ENCODE data around the gene PRPH2. TPM values are rescaled to one million over a fixed set of nuclear protein-coding genes. Genes with fewer than 3 reads are reported as not detected.

PRPH2 gene
- total RNA-seq, 4 donors from 2014 or later = 0.67 to 9.9 (median 1.3) TPM; not detected in 1

DNA sequence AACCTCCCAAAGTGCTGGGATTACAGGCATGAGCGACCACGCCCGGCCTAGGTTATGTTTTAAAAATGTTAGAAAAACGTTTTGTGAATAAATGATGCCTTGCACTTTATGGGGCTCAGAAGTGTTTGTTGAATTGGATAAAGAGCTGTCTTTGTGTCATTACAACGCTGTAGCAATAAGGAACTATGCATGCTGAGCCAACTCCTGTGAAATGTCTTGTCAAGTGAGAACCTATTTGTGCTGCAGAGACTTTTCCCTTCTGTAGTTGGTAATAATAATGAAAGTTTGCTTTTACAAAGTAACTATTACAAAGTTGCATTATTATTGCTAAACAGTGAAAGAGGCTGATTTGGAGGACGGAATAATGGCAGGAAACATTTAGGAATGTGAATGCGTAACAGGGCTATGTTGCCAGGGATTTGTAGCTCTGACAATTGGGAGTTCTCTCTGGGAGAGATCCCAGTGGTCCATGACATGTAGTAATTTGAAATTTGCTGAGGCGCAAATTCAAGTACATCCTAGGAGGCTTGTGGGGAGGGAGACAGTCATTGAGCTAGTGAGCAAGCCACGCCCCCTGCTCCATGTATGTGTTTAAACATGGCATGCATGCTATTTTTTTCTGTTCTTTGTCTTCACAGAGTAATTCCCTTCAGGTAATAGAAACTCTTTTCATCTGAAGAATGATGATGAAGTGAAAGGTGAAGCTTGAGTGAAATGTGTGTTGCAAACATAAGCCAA lies 42.7 kb upstream of the PRPH2 start:
- H3K4me1 ChIP-seq = peaks cover 0 to 6% (median 0%) of the 10 kb centered on the region in 4 donors
- H3K36me3 ChIP-seq = no peaks in the 10 kb centered on the region
- no peak overlapping the region for H3K4me3 ChIP-seq
- H3K9me3 ChIP-seq = no peaks in the 10 kb centered on the region
- TF ChIP-seq, protein P1, sequence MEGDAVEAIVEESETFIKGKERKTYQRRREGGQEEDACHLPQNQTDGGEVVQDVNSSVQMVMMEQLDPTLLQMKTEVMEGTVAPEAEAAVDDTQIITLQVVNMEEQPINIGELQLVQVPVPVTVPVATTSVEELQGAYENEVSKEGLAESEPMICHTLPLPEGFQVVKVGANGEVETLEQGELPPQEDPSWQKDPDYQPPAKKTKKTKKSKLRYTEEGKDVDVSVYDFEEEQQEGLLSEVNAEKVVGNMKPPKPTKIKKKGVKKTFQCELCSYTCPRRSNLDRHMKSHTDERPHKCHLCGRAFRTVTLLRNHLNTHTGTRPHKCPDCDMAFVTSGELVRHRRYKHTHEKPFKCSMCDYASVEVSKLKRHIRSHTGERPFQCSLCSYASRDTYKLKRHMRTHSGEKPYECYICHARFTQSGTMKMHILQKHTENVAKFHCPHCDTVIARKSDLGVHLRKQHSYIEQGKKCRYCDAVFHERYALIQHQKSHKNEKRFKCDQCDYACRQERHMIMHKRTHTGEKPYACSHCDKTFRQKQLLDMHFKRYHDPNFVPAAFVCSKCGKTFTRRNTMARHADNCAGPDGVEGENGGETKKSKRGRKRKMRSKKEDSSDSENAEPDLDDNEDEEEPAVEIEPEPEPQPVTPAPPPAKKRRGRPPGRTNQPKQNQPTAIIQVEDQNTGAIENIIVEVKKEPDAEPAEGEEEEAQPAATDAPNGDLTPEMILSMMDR (IDR thresholded peaks at IDR 0.05) = no peak
- TF ChIP-seq POLR2A (IDR thresholded peaks at IDR 0.05) = no peak
- no peak overlapping the region for H3K27ac ChIP-seq
- no peaks in the 10 kb centered on the region for H3K27me3 ChIP-seq
- no peak for DNase-seq

DNA sequence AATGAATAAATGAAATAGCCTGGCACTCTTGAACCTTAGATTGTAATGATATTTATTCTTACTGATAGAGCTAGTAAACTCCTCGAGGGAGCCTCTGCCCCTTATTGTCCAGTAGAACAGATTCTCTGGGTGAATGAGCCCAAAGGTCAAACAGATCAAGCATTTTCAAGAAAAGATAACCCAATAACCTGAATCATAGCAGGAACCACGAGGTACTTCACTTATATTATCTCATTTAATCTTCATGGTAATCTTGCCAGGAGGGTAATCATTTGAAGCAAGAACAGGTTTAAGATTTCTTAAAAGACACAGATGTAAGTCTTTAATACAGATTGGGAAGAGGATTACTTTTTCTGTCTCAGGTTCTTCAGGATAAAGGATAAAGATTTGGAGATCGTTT lies 40.6 kb upstream of the PRPH2 start:
- Histone ChIP-seq H3K4me3 (no peak overlapping the region), H3K27ac (peak overlapping the region in 3 of 4 donors; percentile 15 to 79 (median 78)), H3K36me3 (no peaks in the 10 kb centered on the region), H3K9me3 (no peaks in the 10 kb centered on the region), H3K27me3 (no peaks in the 10 kb centered on the region), H3K4me1 (peaks cover 0 to 6% (median 0%) of the 10 kb centered on the region in 4 donors)
- TF ChIP-seq, protein P1 (IDR thresholded peaks at IDR 0.05) = no peak
- no peak for DNase-seq

DNA sequence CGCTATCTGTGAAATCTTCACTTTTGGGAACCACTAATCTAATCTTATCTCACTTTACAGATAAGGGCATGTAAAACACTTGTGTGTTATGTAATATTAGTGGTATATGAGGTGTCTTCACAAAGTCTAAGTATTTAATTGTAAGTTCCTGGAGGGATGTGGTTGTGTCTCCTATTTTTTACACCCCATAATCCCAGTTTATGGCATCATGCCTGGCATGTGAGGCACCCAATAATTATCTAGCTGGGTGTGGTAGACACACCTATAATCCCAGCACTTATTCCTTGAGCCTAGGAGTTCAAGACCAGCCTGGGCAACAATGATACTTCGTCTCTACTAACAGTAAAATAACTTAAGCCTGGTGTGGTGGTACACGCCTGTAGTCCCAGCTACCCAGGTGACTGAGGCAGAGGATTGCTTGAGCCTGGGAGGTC lies 40.0 kb upstream of the PRPH2 start:
- Histone ChIP-seq H3K27ac (peak overlapping the region in 3 of 4 donors; percentile 15 to 79 (median 78)), H3K27me3 (no peaks in the 10 kb centered on the region), H3K9me3 (no peaks in the 10 kb centered on the region), H3K36me3 (no peaks in the 10 kb centered on the region), H3K4me3 (no peak overlapping the region), H3K4me1 (peaks cover 0 to 6% (median 0%) of the 10 kb centered on the region in 4 donors)
- DNase-seq = peak in 2 of 3 donors; percentile 65 to 71
- no peak for TF ChIP-seq POLR2A (IDR thresholded peaks at IDR 0.05)
- TF ChIP-seq, protein P1 (IDR thresholded peaks at IDR 0.05) = no peak

DNA sequence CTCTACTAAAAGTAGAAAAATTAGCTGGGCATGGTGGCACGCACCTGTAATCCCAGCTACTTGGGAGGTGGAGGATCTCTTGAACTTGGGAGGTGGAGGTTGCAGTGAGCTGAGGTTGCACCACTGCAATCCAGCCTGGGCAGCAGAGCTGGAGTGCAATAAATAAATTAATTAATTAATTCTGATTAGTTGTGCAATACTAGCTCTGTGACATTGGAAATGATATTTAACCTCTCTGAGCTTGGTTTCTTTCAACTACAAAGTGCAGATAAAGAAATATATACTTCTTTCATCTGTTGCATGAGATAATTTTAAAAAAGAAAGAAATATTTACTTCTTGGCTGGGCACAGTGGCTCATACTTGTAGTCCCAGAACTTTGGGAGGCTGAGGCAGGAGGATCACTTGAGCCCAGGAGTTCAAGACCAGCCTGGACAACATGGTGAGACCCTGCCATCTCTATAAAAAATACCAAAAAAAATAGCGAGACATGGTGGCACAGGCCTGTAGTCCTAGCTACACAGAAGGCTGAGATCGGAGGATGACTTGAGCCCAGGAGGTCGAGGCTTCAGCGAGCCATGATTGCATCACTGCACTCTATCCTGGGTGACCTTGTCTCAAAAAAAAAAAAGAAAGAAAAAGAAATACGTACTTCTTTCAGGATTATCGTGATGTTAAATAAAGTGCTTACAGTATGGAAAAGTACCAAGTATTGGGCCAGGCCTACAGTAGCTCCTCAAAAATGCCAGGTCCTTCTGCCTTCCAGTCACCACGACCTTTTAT lies 39.1 kb upstream of the PRPH2 start:
- Histone ChIP-seq H3K4me3 (no peak overlapping the region), H3K27ac (no peak overlapping the region), H3K27me3 (no peaks in the 10 kb centered on the region), H3K9me3 (no peaks in the 10 kb centered on the region), H3K36me3 (no peaks in the 10 kb centered on the region), H3K4me1 (peaks cover 0 to 6% (median 0%) of the 10 kb centered on the region in 4 donors)
- TF ChIP-seq, protein P1 (IDR thresholded peaks at IDR 0.05) = no peak
- no peak for TF ChIP-seq POLR2A (IDR thresholded peaks at IDR 0.05)
- DNase-seq = no peak

DNA sequence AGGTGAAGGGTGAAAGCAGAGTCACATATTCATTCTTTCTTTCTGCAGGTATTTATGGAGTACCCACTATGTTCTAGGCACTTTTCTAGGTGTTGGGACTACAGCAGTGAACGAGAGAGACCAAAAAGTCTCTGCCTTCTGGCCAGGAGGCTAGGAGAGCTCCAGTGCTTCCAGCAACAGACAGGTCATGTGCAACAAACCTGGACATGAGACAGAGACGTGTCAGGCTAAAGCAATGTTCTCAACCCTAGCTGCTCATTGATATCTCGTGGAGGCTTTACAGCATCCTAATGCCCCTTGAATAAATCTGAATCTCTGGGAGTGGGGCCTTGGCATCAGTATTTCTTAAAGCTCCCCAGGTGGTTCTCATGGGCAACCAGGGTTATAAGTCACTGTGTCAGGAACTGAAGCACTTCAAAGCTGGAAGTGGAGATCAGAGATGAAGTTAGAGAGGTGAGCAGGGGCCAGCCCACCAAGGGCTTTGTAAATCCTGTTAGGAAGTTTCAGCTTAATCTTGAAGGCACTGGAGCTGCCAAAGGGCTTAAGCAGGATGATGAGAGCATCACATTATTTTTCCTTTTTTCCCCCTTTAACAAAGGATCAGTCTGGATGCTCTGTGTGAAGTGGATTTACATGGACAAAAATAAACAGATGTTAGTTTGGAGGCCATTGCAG lies 36.5 kb upstream of the PRPH2 start:
- H3K4me1 ChIP-seq = peaks cover 0 to 6% (median 0%) of the 10 kb centered on the region in 4 donors
- DNase-seq = no peak
- H3K27me3 ChIP-seq = no peaks in the 10 kb centered on the region
- H3K9me3 ChIP-seq = no peaks in the 10 kb centered on the region
- no peak overlapping the region for H3K27ac ChIP-seq
- no peak overlapping the region for H3K4me3 ChIP-seq
- TF ChIP-seq, protein P1 (IDR thresholded peaks at IDR 0.05) = no peak
- no peak for TF ChIP-seq POLR2A (IDR thresholded peaks at IDR 0.05)
- H3K36me3 ChIP-seq = no peaks in the 10 kb centered on the region

All from Peyer's patch (tissue), 4 donors.